ENCODE measurements around the gene ADAM30.

GRCh38 chr1:119918301-119918700 lies 22.0 kb upstream of the ADAM30 start:
- TF ChIP-seq POLR2AphosphoS5 (IDR thresholded peaks at IDR 0.05; ENCODE audit: borderline replicate concordance, low read depth, low read length) (no peak), EZH2 (IDR thresholded peaks at IDR 0.05) (no peak)

Measured in SK-N-MC (cell line).